ENCODE data around the gene NAB2.

The NAB2 gene

GRCh38 chr12:57129889-57130288 is 41.0 kb downstream of the NAB2 start:
- Histone ChIP-seq H3K9me3 (ENCODE audit: control insufficient read depth, insufficient read depth, low read length) (no peaks in the 10 kb centered on the region), H3K4me3 (ENCODE audit: low read depth, low read length) (peak overlapping the region; percentile 91), H3K9ac (ENCODE audit: low read depth, low read length) (peak overlapping the region; percentile 36; the same call in 1 of the 2 replicates), H3K27me3 (ENCODE audit: control insufficient read depth, insufficient read depth, low read length) (no peaks in the 10 kb centered on the region), H3K4me1 (ENCODE audit: control insufficient read depth, insufficient read depth, low read length) (peaks cover 52% of the 10 kb centered on the region), H3K27ac (ENCODE audit: low read depth, low read length) (peak overlapping the region; percentile 94), H3K36me3 (ENCODE audit: control insufficient read depth, insufficient read depth, low read length) (no peaks in the 10 kb centered on the region)

GRCh38 chr12:57130941-57131340 is 42.0 kb downstream of the NAB2 start:
- Histone ChIP-seq H3K9me3 (ENCODE audit: control insufficient read depth, insufficient read depth, low read length) (no peaks in the 10 kb centered on the region), H3K9ac (ENCODE audit: low read depth, low read length) (no peak overlapping the region), H3K36me3 (ENCODE audit: control insufficient read depth, insufficient read depth, low read length) (no peaks in the 10 kb centered on the region), H3K27ac (ENCODE audit: low read depth, low read length) (no peak overlapping the region), H3K4me3 (ENCODE audit: low read depth, low read length) (no peak overlapping the region), H3K27me3 (ENCODE audit: control insufficient read depth, insufficient read depth, low read length) (no peaks in the 10 kb centered on the region), H3K4me1 (ENCODE audit: control insufficient read depth, insufficient read depth, low read length) (peaks cover 62% of the 10 kb centered on the region)

- H3K9ac ChIP-seq (ENCODE audit: low read depth, low read length): no peak overlapping the region
Measured at GRCh38 chr12:57131896-57132744, 43.2 kb downstream of the NAB2 start.

GRCh38 chr12:57133013-57133569 is 44.2 kb downstream of the NAB2 start:
- Histone ChIP-seq H3K4me3 (ENCODE audit: low read depth, low read length) (peak overlapping the region; percentile 18; the same call in 1 of the 2 replicates), H3K4me1 (ENCODE audit: control insufficient read depth, insufficient read depth, low read length) (peaks cover 55% of the 10 kb centered on the region)

More at GRCh38 chr12:57131896-57132744, 43.2 kb downstream of the NAB2 start:
- H3K4me3 ChIP-seq (ENCODE audit: low read depth, low read length): no peak overlapping the region
- H3K4me1 ChIP-seq (ENCODE audit: control insufficient read depth, insufficient read depth, low read length): peaks cover 55% of the 10 kb centered on the region
- no peaks in the 10 kb centered on the region for H3K36me3 ChIP-seq (ENCODE audit: control insufficient read depth, insufficient read depth, low read length)
- peak overlapping the region; percentile 16 for H3K27ac ChIP-seq (ENCODE audit: low read depth, low read length)
- H3K9me3 ChIP-seq (ENCODE audit: control insufficient read depth, insufficient read depth, low read length): no peaks in the 10 kb centered on the region
- H3K27me3 ChIP-seq (ENCODE audit: control insufficient read depth, insufficient read depth, low read length): no peaks in the 10 kb centered on the region

GRCh38 chr12:57133916-57134315 is 45.0 kb downstream of the NAB2 start:
- Histone ChIP-seq H3K27me3 (ENCODE audit: control insufficient read depth, insufficient read depth, low read length) (no peaks in the 10 kb centered on the region), H3K27ac (ENCODE audit: low read depth, low read length) (peak overlapping the region; percentile 60), H3K9me3 (ENCODE audit: control insufficient read depth, insufficient read depth, low read length) (no peaks in the 10 kb centered on the region), H3K4me3 (ENCODE audit: low read depth, low read length) (no peak overlapping the region), H3K4me1 (ENCODE audit: control insufficient read depth, insufficient read depth, low read length) (peaks cover 55% of the 10 kb centered on the region), H3K36me3 (ENCODE audit: control insufficient read depth, insufficient read depth, low read length) (peaks cover 9% of the 10 kb centered on the region), H3K9ac (ENCODE audit: low read depth, low read length) (no peak overlapping the region)

More at GRCh38 chr12:57133013-57133569, 44.2 kb downstream of the NAB2 start:
- no peaks in the 10 kb centered on the region for H3K9me3 ChIP-seq (ENCODE audit: control insufficient read depth, insufficient read depth, low read length)
- H3K36me3 ChIP-seq (ENCODE audit: control insufficient read depth, insufficient read depth, low read length): peaks cover under 1% of the 10 kb centered on the region
- peak overlapping the region; percentile 47 for H3K27ac ChIP-seq (ENCODE audit: low read depth, low read length)
- H3K27me3 ChIP-seq (ENCODE audit: control insufficient read depth, insufficient read depth, low read length): no peaks in the 10 kb centered on the region
- H3K9ac ChIP-seq (ENCODE audit: low read depth, low read length): no peak overlapping the region

GRCh38 chr12:57134949-57135348 is 46.0 kb downstream of the NAB2 start:
- peaks cover 19% of the 10 kb centered on the region for H3K36me3 ChIP-seq (ENCODE audit: control insufficient read depth, insufficient read depth, low read length)
- no peak overlapping the region for H3K4me3 ChIP-seq (ENCODE audit: low read depth, low read length)
- no peaks in the 10 kb centered on the region for H3K9me3 ChIP-seq (ENCODE audit: control insufficient read depth, insufficient read depth, low read length)
- H3K9ac ChIP-seq (ENCODE audit: low read depth, low read length): no peak overlapping the region
- no peaks in the 10 kb centered on the region for H3K27me3 ChIP-seq (ENCODE audit: control insufficient read depth, insufficient read depth, low read length)
- peak overlapping the region; percentile 90 for H3K27ac ChIP-seq (ENCODE audit: low read depth, low read length)
- H3K4me1 ChIP-seq (ENCODE audit: control insufficient read depth, insufficient read depth, low read length): peaks cover 53% of the 10 kb centered on the region

- Histone ChIP-seq H3K4me3 (ENCODE audit: low read depth, low read length) (peak overlapping the region; percentile 10; the same call in 1 of the 2 replicates), H3K9ac (ENCODE audit: low read depth, low read length) (no peak overlapping the region), H3K9me3 (ENCODE audit: control insufficient read depth, insufficient read depth, low read length) (no peaks in the 10 kb centered on the region), H3K27me3 (ENCODE audit: control insufficient read depth, insufficient read depth, low read length) (no peaks in the 10 kb centered on the region), H3K4me1 (ENCODE audit: control insufficient read depth, insufficient read depth, low read length) (peaks cover 46% of the 10 kb centered on the region), H3K36me3 (ENCODE audit: control insufficient read depth, insufficient read depth, low read length) (peaks cover 27% of the 10 kb centered on the region), H3K27ac (ENCODE audit: low read depth, low read length) (peak overlapping the region; percentile 90)
Measured at GRCh38 chr12:57135527-57136326, 46.8 kb downstream of the NAB2 start.

- Histone ChIP-seq H3K36me3 (ENCODE audit: control insufficient read depth, insufficient read depth, low read length) (peaks cover 56% of the 10 kb centered on the region), H3K4me1 (ENCODE audit: control insufficient read depth, insufficient read depth, low read length) (peaks cover 18% of the 10 kb centered on the region), H3K9ac (ENCODE audit: low read depth, low read length) (no peak overlapping the region), H3K4me3 (ENCODE audit: low read depth, low read length) (no peak overlapping the region), H3K27ac (ENCODE audit: low read depth, low read length) (no peak overlapping the region), H3K9me3 (ENCODE audit: control insufficient read depth, insufficient read depth, low read length) (no peaks in the 10 kb centered on the region), H3K27me3 (ENCODE audit: control insufficient read depth, insufficient read depth, low read length) (no peaks in the 10 kb centered on the region)
Measured at GRCh38 chr12:57138526-57139272, 49.8 kb downstream of the NAB2 start.

GRCh38 chr12:57139796-57140649 is 51.1 kb downstream of the NAB2 start:
- no peak overlapping the region for H3K27ac ChIP-seq (ENCODE audit: low read depth, low read length)
- peaks cover 70% of the 10 kb centered on the region for H3K36me3 ChIP-seq (ENCODE audit: control insufficient read depth, insufficient read depth, low read length)
- H3K9ac ChIP-seq (ENCODE audit: low read depth, low read length): no peak overlapping the region
- H3K4me1 ChIP-seq (ENCODE audit: control insufficient read depth, insufficient read depth, low read length): peaks cover 9% of the 10 kb centered on the region
- H3K27me3 ChIP-seq (ENCODE audit: control insufficient read depth, insufficient read depth, low read length): no peaks in the 10 kb centered on the region
- no peak overlapping the region for H3K4me3 ChIP-seq (ENCODE audit: low read depth, low read length)
- H3K9me3 ChIP-seq (ENCODE audit: control insufficient read depth, insufficient read depth, low read length): no peaks in the 10 kb centered on the region

- peaks cover 82% of the 10 kb centered on the region for H3K36me3 ChIP-seq (ENCODE audit: control insufficient read depth, insufficient read depth, low read length)
- no peak overlapping the region for H3K4me3 ChIP-seq (ENCODE audit: low read depth, low read length)
- no peaks in the 10 kb centered on the region for H3K9me3 ChIP-seq (ENCODE audit: control insufficient read depth, insufficient read depth, low read length)
- H3K27ac ChIP-seq (ENCODE audit: low read depth, low read length): no peak overlapping the region
- H3K4me1 ChIP-seq (ENCODE audit: control insufficient read depth, insufficient read depth, low read length): no peaks in the 10 kb centered on the region
- no peak overlapping the region for H3K9ac ChIP-seq (ENCODE audit: low read depth, low read length)
- no peaks in the 10 kb centered on the region for H3K27me3 ChIP-seq (ENCODE audit: control insufficient read depth, insufficient read depth, low read length)
Measured at GRCh38 chr12:57141249-57141648, 52.3 kb downstream of the NAB2 start.
